HCT116 (cell line): Measurements from ENCODE around the gene ATAD2B. TPM values are rescaled to one million over a fixed set of nuclear protein-coding genes. Genes with fewer than 3 reads are reported as not detected.
A peak's percentile ranks its signal among the peaks of the same experiment; 100 is the strongest.

ENCODE experiments used
- ATAC-seq: fragments of 200-7000 bp; cut with Tn5 transposase; 2 replicates; pipeline ENCODE4 v1.9.1; 2020; ENCODE audit warnings: mild to moderate bottlenecking, moderate library complexity
- BruUV-seq: library from RNA; stranded (reverse); fragments of 400-500 nt; replicated peaks from 2 replicates; lab custom pipeline; 2021; lab: Mats Ljungman, UMichigan
- CTCF ChIA-PET: fragments of 300-600 bp; sonication (Branson Sonifier 250); formaldehyde crosslinking; loops from one replicate; lab custom pipeline; 2021; ENCODE audit warnings: antibody characterized with exemption; lab: Charles Lee
- POLR2A ChIA-PET: fragments of 300-600, 350-600 bp; sonication (Branson Sonifier 250); formaldehyde crosslinking; loops from one replicate; lab custom pipeline; 2021; ENCODE audit warnings: antibody characterized with exemption; lab: Charles Lee
- RAD21 ChIA-PET, 2 experiments: fragments of 300-600 bp; sonication (Branson Sonifier 250); formaldehyde crosslinking; loops; one replicate each; lab custom pipeline; 2023; ENCODE audit warnings: low total read pairs in 2 of 2; ENCODE audit not compliant: uncharacterized antibody in 2 of 2, unreplicated experiment in 2 of 2, low non-redundant PET in 1 of 2; lab: Charles Lee
- DNase-seq: peaks from one replicate; pipeline ENCODE4 v3.0.0-alpha.2; 2010; ENCODE audit warnings: low read depth, low spot score
- H2AFZ ChIP-seq: fragments of 200-600 bp; shearing (Covaris generic), sonication (generic); 2 replicates; pipeline ENCODE4 v1.6.1; 2017; ENCODE audit warnings: low read depth, mixed run types, mixed read lengths, antibody characterized with exemption, low read length; ENCODE audit not compliant: poor library complexity, severe bottlenecking
- H3K27ac ChIP-seq: 2 replicates; pipeline ENCODE4 v1.5.1; 2012; ENCODE audit warnings: low read depth, low read length
- H3K27me3 ChIP-seq: fragments of 200-600 bp; sonication (generic); 2 replicates; pipeline ENCODE4 v1.6.1; 2016; ENCODE audit warnings: mixed run types, low read length, mixed read lengths; ENCODE audit not compliant: insufficient read depth
- H3K36me3 ChIP-seq, 2 experiments: fragments of 200-500 bp in 1 of 2; fragments of 200-600 bp in 1 of 2; sonication (Bioruptor generic) in 1 of 2; sonication (generic) in 1 of 2; 2 replicates each; pipeline versions ENCODE4 v1.5.1 to v1.6.1; 2014 to 2016; ENCODE audit warnings: low read length in 2 of 2, inconsistent platforms in 1 of 2, mixed read lengths in 1 of 2, mixed run types in 1 of 2; ENCODE audit not compliant: insufficient read depth in 2 of 2, control insufficient read depth in 1 of 2
- H3K4me1 ChIP-seq, 2 experiments: fragments of 200-600 bp in 1 of 2; sonication (generic) in 1 of 2; 2 replicates each; pipeline versions ENCODE4 v1.5.1 to v1.6.1; 2012 to 2017; ENCODE audit warnings: low read length in 2 of 2, inconsistent platforms in 1 of 2, mild to moderate bottlenecking in 1 of 2, mixed read lengths in 1 of 2, mixed run types in 1 of 2, moderate library complexity in 1 of 2; ENCODE audit not compliant: insufficient read depth in 2 of 2, control insufficient read depth in 1 of 2
- H3K4me2 ChIP-seq: fragments of 200-600 bp; sonication (generic); 2 replicates; pipeline ENCODE4 v1.6.1; 2017; ENCODE audit warnings: mixed run types, low read length, mixed read lengths
- H3K4me3 ChIP-seq, 2 experiments: fragments of 200-600 bp in 1 of 2; sonication (generic) in 1 of 2; replicated peaks in 1 of 2; 2 replicates each; pipeline ENCODE4 v1.5.1; 2011 to 2016; ENCODE audit warnings: low read length in 2 of 2, control low read depth in 1 of 2, low read depth in 1 of 2, mild to moderate bottlenecking in 1 of 2, mixed read lengths in 1 of 2, mixed run types in 1 of 2
- H3K79me2 ChIP-seq: fragments of 200-600 bp; sonication (generic); 2 replicates; pipeline ENCODE4 v1.6.1; 2017; ENCODE audit warnings: mild to moderate bottlenecking, mixed run types, low read length, moderate library complexity, mixed read lengths; ENCODE audit not compliant: insufficient read depth
- H3K9ac ChIP-seq: fragments of 200-600 bp; sonication (generic); 2 replicates; pipeline ENCODE4 v1.6.1; 2016; ENCODE audit warnings: low read length, mixed read lengths
- H3K9me2 ChIP-seq: fragments of 200-600 bp; sonication (generic), shearing (Covaris generic); 2 replicates; pipeline ENCODE4 v1.6.1; 2017; ENCODE audit warnings: mixed run types, mild to moderate bottlenecking, moderate library complexity; ENCODE audit not compliant: insufficient read depth
- H3K9me3 ChIP-seq, 2 experiments: fragments of 200-500 bp in 1 of 2; fragments of 200-600 bp in 1 of 2; sonication (Bioruptor generic) in 1 of 2; sonication (generic) in 1 of 2; 2 replicates each; pipeline ENCODE4 v1.6.1; 2014 to 2017; ENCODE audit warnings: low read length in 2 of 2, mixed read lengths in 2 of 2, inconsistent platforms in 1 of 2, low read depth in 1 of 2, mild to moderate bottlenecking in 1 of 2, mixed run types in 1 of 2, moderate library complexity in 1 of 2; ENCODE audit not compliant: control insufficient read depth in 1 of 2, insufficient read depth in 1 of 2
- H4K20me1 ChIP-seq: fragments of 200-600 bp; sonication (generic), shearing (Covaris generic); 2 replicates; pipeline ENCODE4 v1.6.1; 2017; ENCODE audit warnings: mixed run types, mild to moderate bottlenecking, moderate library complexity; ENCODE audit not compliant: insufficient read depth
- ATF3 ChIP-seq: IDR thresholded peaks from 2 replicates; pipeline ENCODE4 v1.6.1; 2012
- EZH2 ChIP-seq: fragments of 200-600 bp; sonication (generic); IDR thresholded peaks from 2 replicates; pipeline ENCODE4 v1.6.1; 2017; ENCODE audit warnings: antibody characterized with exemption, mixed run types
- FOSL1 ChIP-seq: IDR thresholded peaks from 2 replicates; pipeline ENCODE4 v1.6.1; 2012; ENCODE audit warnings: low read depth
- JUND ChIP-seq: IDR thresholded peaks from 2 replicates; pipeline ENCODE4 v1.6.1; 2012
- POLR2A ChIP-seq: IDR thresholded peaks from 2 replicates; pipeline ENCODE4 v1.7.0; 2011; ENCODE audit warnings: borderline replicate concordance; ENCODE audit not compliant: insufficient read depth, insufficient read length; ENCODE audit errors: extremely low read depth
- POLR2AphosphoS5 ChIP-seq: IDR thresholded peaks from 2 replicates; pipeline ENCODE4 v1.6.1; 2011; ENCODE audit warnings: mild to moderate bottlenecking, low read depth, low read length, moderate library complexity
- YY1 ChIP-seq: IDR thresholded peaks from 2 replicates; pipeline ENCODE4 v1.6.1; 2011; ENCODE audit warnings: low read length, low read depth, moderate library complexity, mild to moderate bottlenecking; ENCODE audit not compliant: insufficient replicate concordance; ENCODE audit errors: extremely low read depth
- intact Hi-C: fragments of 100-400 bp; cut with micrococcal nuclease; formaldehyde crosslinking; loops from 2 replicates; pipeline ENCODE4 v1.10.0; 2022
- total RNA-seq: library from RNA; stranded (reverse); gene quantifications from one replicate; pipeline ENCODE4 v1.2.1, GENCODE V29; 2021; ENCODE audit not compliant: unreplicated experiment
- TF ChIP-seq, protein P1 (sequence below): IDR thresholded peaks from 2 replicates; pipeline ENCODE4 v1.6.1; 2012
- TF ChIP-seq, protein P2 (sequence below), 3 experiments: fragments of 200-600 bp in 1 of 3; sonication (generic) in 1 of 3; IDR thresholded peaks in 2 of 3; conservative IDR thresholded peaks in 1 of 3; 2 replicates each; pipeline ENCODE4 v1.5.1; 2012 to 2017; ENCODE audit warnings: low read depth in 2 of 3, low read length in 2 of 3, antibody characterized with exemption in 1 of 3, borderline replicate concordance in 1 of 3, control low read depth in 1 of 3, mild to moderate bottlenecking in 1 of 3, mixed read lengths in 1 of 3, mixed run types in 1 of 3, moderate library complexity in 1 of 3; ENCODE audit not compliant: insufficient read depth in 1 of 3

The ATAD2B gene
- total RNA-seq, 1 experiment from 2014 or later, result 9.6 TPM

- H3K4me2 ChIP-seq, result no peak overlapping the region
- intact Hi-C loops, result no loop called here
- H3K4me3 ChIP-seq, result no peak overlapping the region
- ChIA-PET POLR2A (no interaction called here), CTCF (no interaction called here), RAD21 (no interaction called here)
- H3K4me1 ChIP-seq, result no peaks in the 10 kb centered on the region
- TF ChIP-seq POLR2A, result no peak
- TF ChIP-seq YY1, result no peak
- TF ChIP-seq, protein P1, sequence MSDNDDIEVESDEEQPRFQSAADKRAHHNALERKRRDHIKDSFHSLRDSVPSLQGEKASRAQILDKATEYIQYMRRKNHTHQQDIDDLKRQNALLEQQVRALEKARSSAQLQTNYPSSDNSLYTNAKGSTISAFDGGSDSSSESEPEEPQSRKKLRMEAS, result no peak
- TF ChIP-seq JUND, result no peak
- no peak for TF ChIP-seq EZH2
- no peak for TF ChIP-seq POLR2AphosphoS5
- TF ChIP-seq ATF3, result no peak
- no peak overlapping the region for H3K27ac ChIP-seq
- H3K9ac ChIP-seq, result no peak overlapping the region
- no peaks in the 10 kb centered on the region for H3K36me3 ChIP-seq
- DNase-seq, result no peak
- ATAC-seq, result no peak
- no peak overlapping the region for H2AFZ ChIP-seq
- no peaks in the 10 kb centered on the region for H3K9me2 ChIP-seq
- no peaks in the 10 kb centered on the region for H4K20me1 ChIP-seq
- H3K9me3 ChIP-seq, result no peaks in the 10 kb centered on the region
- no TSS peak for BruUV-seq
- H3K27me3 ChIP-seq, result no peaks in the 10 kb centered on the region
- H3K79me2 ChIP-seq, result no peaks in the 10 kb centered on the region
These were observed 112.0 kb downstream of the ATAD2B start for GRCh38 chr2:23814963-23815362.

GRCh38 chr2:23813438-23813837, 113.5 kb downstream of the ATAD2B start:
- Histone ChIP-seq H3K4me1 (no peaks in the 10 kb centered on the region), H3K36me3 (0 out of 4 replicates have a peak, but pooled peaks cover 0 to 2% of the 10 kb centered on the region in 2 experiments), H3K79me2 (no peaks in the 10 kb centered on the region), H3K27ac (no peak overlapping the region), H3K9ac (no peak overlapping the region), H4K20me1 (no peaks in the 10 kb centered on the region), H3K9me2 (no peaks in the 10 kb centered on the region), H3K27me3 (no peaks in the 10 kb centered on the region), H2AFZ (no peak overlapping the region), H3K4me2 (no peak overlapping the region), H3K9me3 (no peaks in the 10 kb centered on the region), H3K4me3 (no peak overlapping the region)
- DNase-seq (no peak), ATAC-seq (peak; percentile 63; the same call in 1 of the 2 replicates)
- intact Hi-C loops, result no loop called here
- RAD21 ChIA-PET, result no interaction called here
- POLR2A ChIA-PET, result no interaction called here
- no peak for TF ChIP-seq FOSL1
- TF ChIP-seq, protein P2, sequence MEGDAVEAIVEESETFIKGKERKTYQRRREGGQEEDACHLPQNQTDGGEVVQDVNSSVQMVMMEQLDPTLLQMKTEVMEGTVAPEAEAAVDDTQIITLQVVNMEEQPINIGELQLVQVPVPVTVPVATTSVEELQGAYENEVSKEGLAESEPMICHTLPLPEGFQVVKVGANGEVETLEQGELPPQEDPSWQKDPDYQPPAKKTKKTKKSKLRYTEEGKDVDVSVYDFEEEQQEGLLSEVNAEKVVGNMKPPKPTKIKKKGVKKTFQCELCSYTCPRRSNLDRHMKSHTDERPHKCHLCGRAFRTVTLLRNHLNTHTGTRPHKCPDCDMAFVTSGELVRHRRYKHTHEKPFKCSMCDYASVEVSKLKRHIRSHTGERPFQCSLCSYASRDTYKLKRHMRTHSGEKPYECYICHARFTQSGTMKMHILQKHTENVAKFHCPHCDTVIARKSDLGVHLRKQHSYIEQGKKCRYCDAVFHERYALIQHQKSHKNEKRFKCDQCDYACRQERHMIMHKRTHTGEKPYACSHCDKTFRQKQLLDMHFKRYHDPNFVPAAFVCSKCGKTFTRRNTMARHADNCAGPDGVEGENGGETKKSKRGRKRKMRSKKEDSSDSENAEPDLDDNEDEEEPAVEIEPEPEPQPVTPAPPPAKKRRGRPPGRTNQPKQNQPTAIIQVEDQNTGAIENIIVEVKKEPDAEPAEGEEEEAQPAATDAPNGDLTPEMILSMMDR (IDR thresholded peaks at IDR 0.05 in 2 of 3, conservative IDR thresholded peaks at IDR 0.05 in 1 of 3; ENCODE audit: borderline replicate concordance in 1 of 3, insufficient read depth in 1 of 3, low read depth in 2 of 3, low read length in 2 of 3), result 0 out of 6 replicates have a peak, but pooled peaks of 1 of the 3 experiments have one; percentile 12
- CTCF ChIA-PET, result no interaction called here
- BruUV-seq, result no TSS peak
